HG03280 (cell line): ENCODE data around the gene ASXL1.
"Not testable (repeated sequence)": the region's sequence is repeated elsewhere in the genome, so short reads cannot be mapped to it uniquely, and the experiment has no call there.

Source experiments
- ATAC-seq: cut with Tn5 transposase; IDR thresholded peaks from one replicate; pipeline ENCODE4 v1.9.1; 2021; ENCODE audit warnings: mild to moderate bottlenecking, moderate library complexity; ENCODE audit not compliant: unreplicated experiment

The ASXL1 gene

DNA sequence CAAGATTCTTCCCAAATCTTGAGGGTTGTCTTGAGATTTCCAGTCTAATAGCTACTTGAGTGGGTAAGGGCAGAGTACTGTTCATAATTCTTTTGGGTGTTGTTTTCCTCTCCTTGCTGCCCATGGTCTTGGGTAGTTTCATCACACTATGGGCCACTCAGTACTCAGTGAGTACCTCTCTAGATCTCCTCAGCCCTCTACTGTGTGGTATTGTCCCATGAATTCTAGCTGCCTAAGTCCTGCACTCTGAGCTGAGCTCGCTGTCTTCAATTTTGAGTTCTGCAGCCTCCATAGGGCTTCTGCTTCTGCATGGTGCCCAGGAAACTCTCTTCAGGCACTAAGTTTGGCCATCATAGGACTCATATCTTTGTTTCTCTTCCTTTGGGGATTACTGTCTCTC lies 42.3 kb downstream of the ASXL1 start:
- ATAC-seq: no peak

DNA sequence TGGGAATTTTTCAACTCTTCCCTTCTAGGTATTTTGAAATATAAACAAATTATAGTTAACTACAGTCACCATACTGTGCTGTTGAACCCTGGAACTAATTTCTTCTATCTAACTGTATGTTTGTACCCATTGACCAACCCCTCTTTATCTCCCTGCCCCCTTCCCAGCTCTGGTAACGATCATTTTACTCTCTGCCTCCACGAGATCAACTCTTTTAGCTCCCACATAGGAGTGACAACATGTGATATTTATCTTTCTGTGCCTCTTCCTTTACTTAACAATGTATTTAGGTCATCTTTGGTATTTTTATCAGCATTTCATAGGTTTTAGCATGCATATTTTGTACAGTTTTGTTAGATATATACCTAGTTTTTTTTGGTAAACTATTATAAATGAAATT lies 45.9 kb downstream of the ASXL1 start:
- no peak for ATAC-seq

GRCh38 chr20:32406701-32407100 lies 48.6 kb downstream of the ASXL1 start:
- ATAC-seq: no peak

DNA sequence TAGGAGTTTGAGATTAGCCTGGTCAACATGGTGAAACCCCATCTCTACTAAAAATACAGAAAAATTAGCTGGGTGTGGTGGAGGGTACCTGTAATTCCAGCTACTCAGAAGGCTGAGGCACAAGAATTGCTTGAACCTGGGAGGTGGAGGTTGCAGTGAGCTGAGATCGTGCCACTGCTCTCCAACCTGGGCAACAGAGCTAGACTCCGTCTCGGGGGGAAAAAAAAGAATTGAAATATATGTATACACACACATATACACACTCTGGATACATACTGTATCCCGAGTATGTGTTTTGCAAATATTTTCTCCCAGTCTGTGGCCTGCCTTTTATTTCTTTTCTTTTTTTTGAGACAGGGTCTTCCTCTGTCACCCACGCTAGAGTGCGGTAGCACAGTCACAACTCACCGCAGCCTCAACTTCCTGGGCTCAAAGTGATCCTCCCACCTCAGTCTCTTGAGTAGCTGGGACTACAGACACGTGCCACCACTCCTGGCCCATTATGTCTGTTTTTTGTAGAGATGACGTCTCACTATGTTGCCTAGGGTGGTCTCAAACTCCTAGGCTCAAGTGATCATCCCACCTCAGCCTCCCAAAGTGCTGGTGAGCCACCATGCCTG lies 49.1 kb downstream of the ASXL1 start:
- not testable (repeated sequence) for ATAC-seq

GRCh38 chr20:32411955-32412706 lies 54.0 kb downstream of the ASXL1 start:
- no peak for ATAC-seq

GRCh38 chr20:32415494-32415893 lies 57.4 kb downstream of the ASXL1 start:
- ATAC-seq: no peak

GRCh38 chr20:32416206-32416605 lies 58.1 kb downstream of the ASXL1 start:
- ATAC-seq: no peak

- no peak for ATAC-seq
Measured at GRCh38 chr20:32418376-32418775, 60.2 kb downstream of the ASXL1 start.

DNA sequence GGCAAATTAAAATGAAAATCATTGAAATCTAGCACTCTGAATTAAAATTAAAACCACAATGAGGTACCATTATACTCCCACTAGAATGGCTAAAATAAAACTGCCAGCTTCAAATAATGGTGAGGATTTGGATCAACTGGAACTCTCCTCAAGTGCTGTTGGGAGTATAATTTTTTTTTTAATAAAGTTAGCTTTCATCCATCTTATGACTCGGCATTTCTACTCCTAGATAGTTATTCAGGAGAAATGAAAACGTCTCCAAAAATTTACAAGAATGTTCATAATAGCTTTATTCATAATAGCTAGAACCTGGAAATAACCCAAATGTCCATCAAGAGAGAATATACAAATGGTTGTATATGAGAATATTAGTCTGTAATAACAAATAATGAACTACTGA lies 63.2 kb downstream of the ASXL1 start:
- ATAC-seq: no peak

GRCh38 chr20:32427996-32428395 lies 69.9 kb downstream of the ASXL1 start:
- ATAC-seq: no peak

DNA sequence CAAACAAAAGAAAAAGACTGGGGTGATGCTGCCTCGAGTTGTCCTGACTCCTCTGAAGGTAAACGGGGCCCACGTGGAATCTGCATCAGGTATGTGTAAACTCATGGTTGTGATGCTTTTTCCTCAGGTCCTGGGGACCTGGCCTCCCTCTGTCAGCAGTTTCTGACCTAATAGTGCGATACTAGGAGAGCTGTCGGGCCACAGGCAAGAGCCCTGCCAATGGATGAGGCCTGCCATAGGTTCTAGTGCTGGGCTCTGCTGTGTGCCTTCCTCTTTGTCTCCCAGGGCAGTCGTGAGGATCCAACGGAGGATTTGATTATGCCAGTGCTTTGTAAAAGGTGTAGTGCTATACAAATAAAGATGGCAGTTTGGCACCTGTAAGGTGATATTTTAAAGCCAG lies 71.2 kb downstream of the ASXL1 start:
- ATAC-seq: no peak

- ATAC-seq: no peak
Measured at GRCh38 chr20:32429745-32430360, 71.7 kb downstream of the ASXL1 start.

- ATAC-seq: no peak
Measured at GRCh38 chr20:32431457-32431856, 73.3 kb downstream of the ASXL1 start.

DNA sequence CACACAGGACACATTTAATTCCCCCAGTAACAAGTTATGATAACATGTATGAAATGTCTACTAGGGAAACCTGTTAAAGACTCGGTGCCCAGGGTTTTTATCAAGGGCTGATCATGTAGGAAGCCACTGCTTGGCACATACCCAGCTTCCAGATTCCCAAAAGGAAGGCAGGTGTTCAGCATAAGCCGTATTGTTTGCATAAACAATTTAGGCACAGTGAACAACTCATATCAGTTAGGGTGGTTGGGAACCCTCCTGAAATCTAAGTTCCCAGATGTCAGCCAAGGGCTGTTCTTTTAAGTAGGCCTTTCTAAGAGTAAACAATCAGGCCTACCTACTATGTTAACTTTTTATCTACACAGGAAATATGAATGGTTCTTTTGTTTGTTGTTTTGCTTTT lies 74.1 kb downstream of the ASXL1 start:
- no peak for ATAC-seq

- ATAC-seq: no peak
Measured at GRCh38 chr20:32433311-32434021, 75.3 kb downstream of the ASXL1 start.

- no peak for ATAC-seq
Measured at GRCh38 chr20:32434434-32434833, 76.3 kb downstream of the ASXL1 start.

DNA sequence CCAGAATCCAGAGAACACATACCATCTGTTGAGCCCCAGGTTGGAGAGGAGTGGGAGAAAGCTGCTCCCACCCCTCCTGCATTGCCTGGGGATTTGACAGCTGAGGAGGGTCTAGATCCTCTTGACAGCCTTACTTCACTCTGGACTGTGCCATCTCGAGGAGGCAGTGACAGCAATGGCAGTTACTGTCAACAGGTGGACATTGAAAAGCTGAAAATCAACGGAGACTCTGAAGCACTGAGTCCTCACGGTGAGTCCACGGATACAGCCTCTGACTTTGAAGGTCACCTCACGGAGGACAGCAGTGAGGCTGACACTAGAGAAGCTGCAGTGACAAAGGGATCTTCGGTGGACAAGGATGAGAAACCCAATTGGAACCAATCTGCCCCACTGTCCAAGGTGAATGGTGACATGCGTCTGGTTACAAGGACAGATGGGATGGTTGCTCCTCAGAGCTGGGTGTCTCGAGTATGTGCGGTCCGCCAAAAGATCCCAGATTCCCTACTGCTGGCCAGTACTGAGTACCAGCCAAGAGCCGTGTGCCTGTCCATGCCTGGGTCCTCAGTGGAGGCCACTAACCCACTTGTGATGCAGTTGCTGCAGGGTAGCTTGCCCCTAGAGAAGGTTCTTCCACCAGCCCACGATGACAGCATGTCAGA lies 77.4 kb downstream of the ASXL1 start:
- ATAC-seq: no peak

DNA sequence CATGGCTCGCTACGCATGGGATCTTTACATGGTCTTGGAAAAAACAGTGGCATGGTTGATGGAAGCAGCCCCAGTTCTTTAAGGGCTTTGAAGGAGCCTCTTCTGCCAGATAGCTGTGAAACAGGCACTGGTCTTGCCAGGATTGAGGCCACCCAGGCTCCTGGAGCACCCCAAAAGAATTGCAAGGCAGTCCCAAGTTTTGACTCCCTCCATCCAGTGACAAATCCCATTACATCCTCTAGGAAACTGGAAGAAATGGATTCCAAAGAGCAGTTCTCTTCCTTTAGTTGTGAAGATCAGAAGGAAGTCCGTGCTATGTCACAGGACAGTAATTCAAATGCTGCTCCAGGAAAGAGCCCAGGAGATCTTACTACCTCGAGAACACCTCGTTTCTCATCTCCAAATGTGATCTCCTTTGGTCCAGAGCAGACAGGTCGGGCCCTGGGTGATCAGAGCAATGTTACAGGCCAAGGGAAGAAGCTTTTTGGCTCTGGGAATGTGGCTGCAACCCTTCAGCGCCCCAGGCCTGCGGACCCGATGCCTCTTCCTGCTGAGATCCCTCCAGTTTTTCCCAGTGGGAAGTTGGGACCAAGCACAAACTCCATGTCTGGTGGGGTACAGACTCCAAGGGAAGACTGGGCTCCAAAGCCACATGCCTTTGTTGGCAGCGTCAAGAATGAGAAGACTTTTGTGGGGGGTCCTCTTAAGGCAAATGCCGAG lies 78.2 kb downstream of the ASXL1 start:
- no peak for ATAC-seq

DNA sequence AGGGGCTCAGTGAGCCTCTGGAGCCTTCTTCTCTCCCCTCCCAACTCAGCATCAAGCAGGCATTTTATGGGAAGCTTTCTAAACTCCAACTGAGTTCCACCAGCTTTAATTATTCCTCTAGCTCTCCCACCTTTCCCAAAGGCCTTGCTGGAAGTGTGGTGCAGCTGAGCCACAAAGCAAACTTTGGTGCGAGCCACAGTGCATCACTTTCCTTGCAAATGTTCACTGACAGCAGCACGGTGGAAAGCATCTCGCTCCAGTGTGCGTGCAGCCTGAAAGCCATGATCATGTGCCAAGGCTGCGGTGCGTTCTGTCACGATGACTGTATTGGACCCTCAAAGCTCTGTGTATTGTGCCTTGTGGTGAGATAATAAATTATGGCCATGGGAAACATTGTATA lies 78.8 kb downstream of the ASXL1 start:
- no peak for ATAC-seq

DNA sequence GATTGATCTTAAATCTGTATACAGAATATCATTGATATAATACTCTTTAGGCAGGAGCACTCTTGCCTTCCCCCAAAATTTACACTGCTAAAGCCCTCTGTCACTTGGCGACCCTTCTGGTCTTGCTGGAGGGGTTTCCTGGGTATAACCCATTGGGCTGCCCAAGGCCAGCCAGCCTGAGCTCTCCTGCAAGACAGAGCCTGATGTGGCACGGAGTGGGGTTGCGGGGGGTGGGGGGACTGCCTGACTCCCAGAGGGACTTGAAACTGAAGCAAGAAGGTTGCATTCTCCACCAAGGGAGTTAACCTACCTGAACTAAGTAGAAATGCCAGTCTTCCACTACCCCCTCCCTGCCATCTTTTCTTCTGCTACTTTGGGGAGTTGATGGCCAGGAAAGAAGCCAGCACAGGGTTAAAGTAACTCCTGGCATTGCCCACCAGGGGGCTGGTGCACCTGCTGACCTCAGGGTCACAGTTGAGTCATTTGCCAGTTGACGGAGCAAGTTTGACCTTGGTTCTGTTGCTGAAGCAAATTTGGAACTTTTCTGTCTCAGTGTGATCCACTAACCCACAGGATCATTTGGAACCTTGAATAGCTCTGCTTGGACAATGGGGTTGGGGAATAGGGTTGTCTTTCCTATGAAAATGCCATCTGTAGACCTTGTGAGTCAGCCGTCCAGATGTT lies 79.4 kb downstream of the ASXL1 start:
- ATAC-seq: no peak
